HepG2 (cell line): ENCODE results near the gene CLDN9. TPM values are rescaled to one million over a fixed set of nuclear protein-coding genes. Genes with fewer than 3 reads are reported as not detected.

Experiments
- ATAC-seq: fragments of 200-7000 bp; cut with Tn5 transposase; 3 replicates; pipeline ENCODE4 v1.9.1; 2020; ENCODE audit warnings: mild to moderate bottlenecking, moderate library complexity
- BruUV-seq: library from RNA; stranded (reverse); fragments of 400-500 nt; replicated peaks from 2 replicates; lab custom pipeline; 2021; lab: Mats Ljungman, UMichigan
- CTCF ChIA-PET: fragments of 300-600 bp; formaldehyde crosslinking; extraction: SDS; loops from one replicate; lab custom pipeline; 2021; ENCODE audit warnings: low total read pairs, inconsistent platforms, low intra/inter-chr PET ratio; lab: Yijun Ruan, JAX
- POLR2A ChIA-PET: fragments of 350-600 bp; sonication (Branson Sonifier 250); formaldehyde crosslinking; loops from one replicate; lab custom pipeline; 2020; ENCODE audit warnings: antibody characterized with exemption, inconsistent platforms; lab: Yijun Ruan, JAX
- DNase-seq: peaks from one replicate; pipeline ENCODE4 v3.0.0-alpha.2; 2015; ENCODE audit warnings: low spot score
- FAIRE-seq: peaks from 3 replicates; lab custom pipeline; 2011; peaks lifted over from hg19 to GRCh38; lab: Jason Lieb, UNC
- H2AFZ ChIP-seq: one replicate; pipeline ENCODE4 v1.6.1; 2011; ENCODE audit warnings: low read length, inconsistent platforms
- H3K27ac ChIP-seq: fragments of 300-600 bp; 3 replicates; pipeline ENCODE4 v1.8.0; 2011; ENCODE audit warnings: mixed run types, mild to moderate bottlenecking, mixed read lengths, low read length, inconsistent platforms; ENCODE audit not compliant: insufficient read depth; ENCODE audit errors: extremely low read length
- H3K27me3 ChIP-seq, 2 experiments: fragments of 200-600 bp in 1 of 2; 2 replicates in 1 of 2; 3 replicates in 1 of 2; pipeline versions ENCODE4 v1.6.0 to v1.8.0; 2011; ENCODE audit warnings: low read length in 2 of 2, mild to moderate bottlenecking in 2 of 2, moderate library complexity in 2 of 2, inconsistent platforms in 1 of 2; ENCODE audit not compliant: insufficient read depth in 2 of 2, control insufficient read depth in 1 of 2
- H3K36me3 ChIP-seq, 2 experiments: fragments of 200-600 bp in 1 of 2; replicated peaks in 1 of 2; 2 replicates in 1 of 2; 3 replicates in 1 of 2; pipeline versions ENCODE4 v1.5.1 to v1.8.0; 2011; ENCODE audit warnings: low read length in 2 of 2, inconsistent platforms in 1 of 2; ENCODE audit not compliant: insufficient read depth in 2 of 2, control insufficient read depth in 1 of 2
- H3K4me1 ChIP-seq: 2 replicates; pipeline ENCODE4 v1.5.1; 2012; ENCODE audit warnings: low read length, inconsistent platforms; ENCODE audit not compliant: insufficient read depth
- H3K4me2 ChIP-seq: 2 replicates; pipeline ENCODE4 v1.6.0; 2011; ENCODE audit warnings: low read depth, low read length, inconsistent platforms
- H3K4me3 ChIP-seq, 3 experiments: fragments of 200-600 bp in 1 of 3; sonication (generic), shearing (Covaris generic) in 1 of 3; replicated peaks in 1 of 3; 2 replicates each; pipeline ENCODE4 v1.5.1; 2011 to 2016; ENCODE audit warnings: low read length in 3 of 3, inconsistent platforms in 2 of 3, low read depth in 2 of 3, mild to moderate bottlenecking in 2 of 3, control low read depth in 1 of 3, mixed read lengths in 1 of 3; ENCODE audit not compliant: insufficient read depth in 1 of 3
- H3K79me2 ChIP-seq: one replicate; pipeline ENCODE4 v1.6.1; 2011; ENCODE audit warnings: low read length, inconsistent platforms; ENCODE audit not compliant: insufficient read depth
- H3K9ac ChIP-seq: 2 replicates; pipeline ENCODE4 v1.6.0; 2011; ENCODE audit warnings: mild to moderate bottlenecking, low read depth, low read length, inconsistent platforms; ENCODE audit not compliant: insufficient read depth
- H3K9me3 ChIP-seq: 2 replicates; pipeline ENCODE4 v1.5.1; 2012; ENCODE audit warnings: mild to moderate bottlenecking, low read length
- H4K20me1 ChIP-seq: 2 replicates; pipeline ENCODE4 v1.6.0; 2011; ENCODE audit warnings: inconsistent platforms, mild to moderate bottlenecking, low read length, moderate library complexity; ENCODE audit not compliant: insufficient read depth
- ATF1 ChIP-seq: IDR thresholded peaks from 2 replicates; pipeline ENCODE4 v1.6.1; 2016; ENCODE audit warnings: mild to moderate bottlenecking, control low read depth
- NR2F6 ChIP-seq, 2 experiments: IDR thresholded peaks; 2 replicates each; pipeline ENCODE4 v1.6.1; 2016; ENCODE audit warnings: antibody characterized with exemption in 1 of 2, mild to moderate bottlenecking in 1 of 2
- PHF8 ChIP-seq: sonication (generic); formaldehyde crosslinking; IDR thresholded peaks from 2 replicates; pipeline ENCODE4 v1.5.0; 2020; ENCODE audit warnings: missing genetic modification reagents
- SMAD3 ChIP-seq: sonication (generic); formaldehyde crosslinking; IDR thresholded peaks from 2 replicates; pipeline ENCODE4 v1.4.0; 2020; ENCODE audit warnings: missing genetic modification reagents
- SYNCRIP ChIP-seq: fragments of 200-400 bp; formaldehyde crosslinking; IDR thresholded peaks from 2 replicates; pipeline ENCODE4 v1.6.1; 2018; ENCODE audit warnings: mild to moderate bottlenecking, low read depth, low read length; ENCODE audit not compliant: insufficient read depth
- THAP7 ChIP-seq: sonication (generic); formaldehyde crosslinking; IDR thresholded peaks from 2 replicates; pipeline ENCODE4 v1.8.1; 2023; ENCODE audit warnings: mild to moderate bottlenecking, missing genetic modification reagents
- ZBTB34 ChIP-seq: sonication (generic); formaldehyde crosslinking; IDR thresholded peaks from 2 replicates; pipeline ENCODE4 v1.8.0; 2022; ENCODE audit warnings: mild to moderate bottlenecking, missing genetic modification reagents
- ZHX2 ChIP-seq, 2 experiments: sonication (generic) in 1 of 2; formaldehyde crosslinking in 1 of 2; IDR thresholded peaks; 2 replicates each; pipeline versions ENCODE4 v1.6.1 to v1.9.0; 2014 to 2022; ENCODE audit warnings: antibody characterized with exemption in 1 of 2, borderline replicate concordance in 1 of 2, inconsistent platforms in 1 of 2, low read depth in 1 of 2, missing genetic modification reagents in 1 of 2
- ZKSCAN8 ChIP-seq: IDR thresholded peaks from 2 replicates; pipeline ENCODE4 v1.6.1; 2016; ENCODE audit warnings: borderline replicate concordance, missing genetic modification reagents, missing compliant biosample characterization
- ZNF446 ChIP-seq: sonication (generic); formaldehyde crosslinking; IDR thresholded peaks from 2 replicates; pipeline ENCODE4 v1.5.0; 2020; ENCODE audit warnings: mild to moderate bottlenecking, missing genetic modification reagents
- ZNF543 ChIP-seq: sonication (generic); formaldehyde crosslinking; IDR thresholded peaks from 2 replicates; pipeline ENCODE4 v1.4.0; 2020; ENCODE audit warnings: mild to moderate bottlenecking, missing genetic modification reagents
- ZNF572 ChIP-seq: sonication (generic); formaldehyde crosslinking; IDR thresholded peaks from 2 replicates; pipeline ENCODE4 v1.5.1; 2020; ENCODE audit warnings: mild to moderate bottlenecking, missing genetic modification reagents
- ZNF709 ChIP-seq: sonication (generic); formaldehyde crosslinking; IDR thresholded peaks from 2 replicates; pipeline ENCODE4 v1.5.0; 2020; ENCODE audit warnings: mild to moderate bottlenecking, missing genetic modification reagents
- ZNF75D ChIP-seq: sonication (generic); formaldehyde crosslinking; IDR thresholded peaks from 2 replicates; pipeline ENCODE4 v1.8.1; 2023; ENCODE audit warnings: missing genetic modification reagents, mild to moderate bottlenecking, borderline replicate concordance
- ZNF790 ChIP-seq: sonication (generic); formaldehyde crosslinking; IDR thresholded peaks from 2 replicates; pipeline ENCODE4 v1.8.0; 2022; ENCODE audit warnings: missing genetic modification reagents, mild to moderate bottlenecking, borderline replicate concordance
- WGBS: methylation state at CpG from one replicate; pipeline ENCODE4 v1.1.6; 2017; ENCODE audit warnings: low lambda C conversion rate; 5-methylcytosine and 5-hydroxymethylcytosine counted together
- in situ Hi-C: cut with HindIII; loops from 2 replicates; pipeline ENCODE4 v1.10.0; 2017; ENCODE audit warnings: low pct_unique_long_range_greater_than_20kb; ENCODE audit not compliant: extremely low pct_ligation_motif_present
- intact Hi-C: fragments of 100-400 bp; cut with micrococcal nuclease; formaldehyde crosslinking; loops from one replicate; pipeline ENCODE4 v1.10.0; 2022; ENCODE audit not compliant: unreplicated experiment
- polyA plus RNA-seq, 8 experiments: library from polyadenylated mRNA; depleted of rRNA in 3 of 8; stranded (reverse) in 7 of 8; unstranded in 1 of 8; fragments of >200 nt; fragmentation: Illumina TruSeq in 4 of 8; extraction: Trizol in 4 of 8; gene quantifications; 2 replicates each; pipeline versions ENCODE4 v1.2.1 to v1.2.3, GENCODE V29; 2011 to 2016; ENCODE audit warnings: low read depth in 4 of 8, missing spikeins in 1 of 8, mixed read lengths in 1 of 8; ENCODE audit not compliant: insufficient read depth in 1 of 8
- total RNA-seq, 5 experiments: library from RNA; depleted of rRNA; stranded (reverse); fragments of >200 nt; fragmentation: Illumina TruSeq; extraction: Trizol; gene quantifications; 2 replicates each; pipeline ENCODE4 v1.2.3, GENCODE V29; 2016; ENCODE audit warnings: low read depth in 1 of 5

CLDN9 gene
- total and polyA plus RNA-seq, 2 of the 13 experiments (the other 11 are each of a cell fraction or from before 2014, with no cell fraction given), result 0.15 to 0.26 TPM

- no peak for TF ChIP-seq PHF8 (CRISPR knock-in tag)
- no peak for TF ChIP-seq ZNF572
- TF ChIP-seq ZNF709, result no peak
- TF ChIP-seq ZNF446 (CRISPR knock-in tag), result 0 out of 2 replicates have a peak, but pooled peaks have one; percentile 37
- no peak for TF ChIP-seq NR2F6 (IDR thresholded peaks at IDR 0.05)
- peak; percentile 45 for TF ChIP-seq NR2F6 (CRISPR knock-in tag; IDR thresholded peaks at IDR 0.05)
- TF ChIP-seq ZNF543 (CRISPR knock-in tag), result 0 out of 2 replicates have a peak, but pooled peaks have one; percentile 67
- no peak for TF ChIP-seq SMAD3 (CRISPR knock-in tag)
- TF ChIP-seq ZKSCAN8 (CRISPR knock-in tag), result no peak; the same call in 1 of the 2 replicates
- TF ChIP-seq ZNF790, result no peak
Observed at GRCh38 chr16:2981177-2981898, 31.4 kb upstream of the CLDN9 start (continued).

- peak overlapping the region; percentile 86 to 95 (median 88); a peak in 5 of 6 replicates for H3K4me3 ChIP-seq
- H3K36me3 ChIP-seq, result no peaks in the 10 kb centered on the region
- H3K27ac ChIP-seq, result peak overlapping the region; percentile 87
- H2AFZ ChIP-seq, result no peak overlapping the region
- peaks cover 8% of the 10 kb centered on the region for H3K79me2 ChIP-seq
- H3K4me2 ChIP-seq, result peak overlapping the region; percentile 96
- peak overlapping the region; percentile 94 for H3K9ac ChIP-seq
- in situ Hi-C loops (no loop called here), intact Hi-C loops (loop anchor here (2.0 kb wide), 1 partner anchor 17 kb away; the partner anchor contains the start of gene KREMEN2)
- ATAC-seq (no peak), FAIRE-seq (no peak), DNase-seq (no peak)
- ChIA-PET POLR2A (interaction anchor here (1.2 to 3.9 kb wide), 7 partner anchors 10 to 153 kb away, joined by 8 to 48 read pairs (median 11); partner anchors contain the start of genes HCFC1R1, KREMEN2, PAQR4 and THOC6), CTCF (no interaction called here)
- H4K20me1 ChIP-seq, result no peaks in the 10 kb centered on the region
- H3K9me3 ChIP-seq, result no peaks in the 10 kb centered on the region
- no TSS peak for BruUV-seq
- 20% methylated on average over 4 of the region's 4 CpGs for WGBS
- peaks cover 8 to 25% of the 10 kb centered on the region in 2 experiments; a peak in 4 of 5 replicates for H3K27me3 ChIP-seq
- peaks cover 26% of the 10 kb centered on the region for H3K4me1 ChIP-seq
- TF ChIP-seq ZBTB34 (CRISPR knock-in tag), result no peak
- TF ChIP-seq ATF1, result no peak
- peak; percentile 59; the same call in 1 of the 2 replicates for TF ChIP-seq THAP7
- TF ChIP-seq SYNCRIP, result no peak
- TF ChIP-seq ZNF75D (CRISPR knock-in tag), result 0 out of 2 replicates have a peak, but pooled peaks have one; percentile 28
- no peak for TF ChIP-seq ZHX2 (IDR thresholded peaks at IDR 0.05; ENCODE audit: low read depth)
- no peak for TF ChIP-seq ZHX2 (CRISPR knock-in tag; IDR thresholded peaks at IDR 0.05; ENCODE audit: borderline replicate concordance)
Observed at GRCh38 chr16:2981899-2982250, 30.8 kb upstream of the CLDN9 start.
